Heart left ventricle (tissue), 13 donors: ENCODE measurements around the gene E2F3.

ENCODE experiments used
- POLR2A ChIP-seq, 2 donors: fragments of 450-650 bp; IDR thresholded peaks; one replicate each; pipeline ENCODE4 v1.6.1; 2017; ENCODE audit warnings: antibody characterized with exemption in 2 of 2, mild to moderate bottlenecking in 2 of 2, moderate library complexity in 2 of 2
- TF ChIP-seq, protein P1 (sequence below), 12 donors: fragments of 200-600 bp; sonication (generic) in 4 of 12; IDR thresholded peaks; one replicate each; pipeline versions ENCODE4 v1.5.0 to v1.8.0; 2018 to 2022; ENCODE audit warnings: antibody characterized with exemption in 12 of 12, mild to moderate bottlenecking in 5 of 12
- donor health status: ischemic (EF 13 %, LVEDD 7.1; RV severe dilation, severe dysfunction).
- donor health status: DM: no; HTN: yes; CAD: no.
- donor health status: DM: no; HTN: no; CAD: no.
- donor health status: ischemic (EF 25% LVEDD 6.9; RV normal size, moderate dysfunction).
- donor health status: ischemic (EF 25% LVEDD 5.7; RV mildly dilated, moderate dysfunction).
- donor health status: ischemic (EF 35%, LVEDD 5.7; RV mildly dilated, moderate dysfunction).
- donor health status: nonischemic (EF 11% LVEDD 7.7; RV severe dilation, severe dysfunction).
- donor health status: DM: yes; HTN: yes; CAD: no.
- donor health status: PGD.
- donor health status: ischemic (EF 29% LVEDD 5.4; RV normal size, mild dysfunction).
- donor health status: nonischemic (EF 23%, LVEDD 6.1; RV moderate dilation, normal function).

DNA sequence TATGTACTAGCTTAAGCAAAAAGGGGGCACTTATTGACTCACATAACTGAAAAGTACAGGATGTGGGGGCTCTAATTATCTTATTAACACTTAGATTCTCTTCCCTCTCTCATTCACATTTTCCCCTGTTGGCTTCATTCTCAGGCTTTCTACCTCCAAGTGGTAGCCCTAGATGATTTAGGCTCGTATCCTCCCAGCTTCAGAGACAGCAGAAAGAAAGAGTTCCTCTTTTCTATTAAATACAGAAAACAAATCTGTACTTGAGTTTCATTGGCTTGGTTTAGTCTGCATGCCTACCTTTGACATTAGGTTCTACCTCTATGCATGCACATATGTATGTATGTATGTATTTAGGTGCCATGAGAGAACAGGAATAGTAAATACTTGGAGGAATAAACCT lies 15.5 kb upstream of the E2F3 start:
- TF ChIP-seq, protein P1, sequence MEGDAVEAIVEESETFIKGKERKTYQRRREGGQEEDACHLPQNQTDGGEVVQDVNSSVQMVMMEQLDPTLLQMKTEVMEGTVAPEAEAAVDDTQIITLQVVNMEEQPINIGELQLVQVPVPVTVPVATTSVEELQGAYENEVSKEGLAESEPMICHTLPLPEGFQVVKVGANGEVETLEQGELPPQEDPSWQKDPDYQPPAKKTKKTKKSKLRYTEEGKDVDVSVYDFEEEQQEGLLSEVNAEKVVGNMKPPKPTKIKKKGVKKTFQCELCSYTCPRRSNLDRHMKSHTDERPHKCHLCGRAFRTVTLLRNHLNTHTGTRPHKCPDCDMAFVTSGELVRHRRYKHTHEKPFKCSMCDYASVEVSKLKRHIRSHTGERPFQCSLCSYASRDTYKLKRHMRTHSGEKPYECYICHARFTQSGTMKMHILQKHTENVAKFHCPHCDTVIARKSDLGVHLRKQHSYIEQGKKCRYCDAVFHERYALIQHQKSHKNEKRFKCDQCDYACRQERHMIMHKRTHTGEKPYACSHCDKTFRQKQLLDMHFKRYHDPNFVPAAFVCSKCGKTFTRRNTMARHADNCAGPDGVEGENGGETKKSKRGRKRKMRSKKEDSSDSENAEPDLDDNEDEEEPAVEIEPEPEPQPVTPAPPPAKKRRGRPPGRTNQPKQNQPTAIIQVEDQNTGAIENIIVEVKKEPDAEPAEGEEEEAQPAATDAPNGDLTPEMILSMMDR (IDR thresholded peaks at IDR 0.05): no peak
- no peak for TF ChIP-seq POLR2A (IDR thresholded peaks at IDR 0.05)
